ENCODE measurements around the gene EDDM3A. TPM values are rescaled to one million over a fixed set of nuclear protein-coding genes. Genes with fewer than 3 reads are reported as not detected.

The EDDM3A gene
- polyA plus RNA-seq, 1 of the 3 experiments (the other 2 are of a cell fraction): not detected

DNA sequence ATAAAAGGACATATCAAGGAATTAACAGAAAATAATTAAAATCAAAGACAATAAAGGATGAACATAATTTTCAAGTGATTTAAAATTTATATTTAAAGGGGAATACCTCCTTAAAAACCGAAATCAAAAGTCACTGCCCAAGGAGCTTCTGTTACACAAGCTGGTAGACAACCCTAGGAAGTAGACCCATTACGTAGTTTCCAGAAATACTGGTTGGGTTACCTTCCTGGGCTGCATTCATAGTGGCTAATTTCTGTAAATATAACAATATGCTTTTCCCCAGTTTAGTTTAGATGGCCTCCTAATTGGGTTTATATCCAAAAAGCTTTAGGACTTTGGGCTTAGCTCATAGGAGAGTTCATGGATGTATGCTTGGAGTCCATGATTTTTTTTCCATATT, 2.1 kb upstream of the EDDM3A start:
- no peak overlapping the region for H3K4me3 ChIP-seq (ENCODE audit: low read depth in 2 of 2, low read length in 1 of 2)
- POLR2A ChIA-PET: no interaction called here
- H3K4me2 ChIP-seq: no peak overlapping the region
- no peaks in the 10 kb centered on the region for H3K9me3 ChIP-seq
- no peaks in the 10 kb centered on the region for H3K36me3 ChIP-seq (replicated peaks in 1 of 2; ENCODE audit: control insufficient read depth in 1 of 2, insufficient read depth in 2 of 2, low read length in 1 of 2)
- no peaks in the 10 kb centered on the region for H3K9me2 ChIP-seq
- CTCF ChIA-PET: interaction anchor here (1.1 kb wide), 1 partner anchor 12 kb away, joined by 3 read pairs; no protein-coding TSS in a partner anchor
- DNase-seq: no peak
- H3F3A ChIP-seq (replicated peaks; ENCODE audit: insufficient read depth): no peaks in the 10 kb centered on the region
- H3K9ac ChIP-seq: no peak overlapping the region
- TF ChIP-seq FOSL2 (IDR thresholded peaks at IDR 0.05; ENCODE audit: borderline replicate concordance, low read depth) (no peak), SIN3A (IDR thresholded peaks at IDR 0.05; ENCODE audit: borderline replicate concordance, low read depth, low read length) (no peak), RCOR1 (IDR thresholded peaks at IDR 0.05; ENCODE audit: low read length) (no peak), IRF3 (IDR thresholded peaks at IDR 0.05; ENCODE audit: low read depth, low read length) (no peak), TCF12 (IDR thresholded peaks at IDR 0.05) (no peak), MXI1 (IDR thresholded peaks at IDR 0.05; ENCODE audit: low read depth, low read length) (no peak), GATA2 (CRISPR knock-in tag; IDR thresholded peaks at IDR 0.05) (no peak), RXRA (IDR thresholded peaks at IDR 0.05; ENCODE audit: borderline replicate concordance, low read depth) (no peak), GABPA (IDR thresholded peaks at IDR 0.05; ENCODE audit: low read depth) (no peak), CTCF (IDR thresholded peaks at IDR 0.05) (no peak), FOXM1 (IDR thresholded peaks at IDR 0.05; ENCODE audit: low read depth) (no peak), MEF2A (IDR thresholded peaks at IDR 0.05; ENCODE audit: borderline replicate concordance, low read depth) (no peak), ZBTB33 (IDR thresholded peaks at IDR 0.05; ENCODE audit: borderline replicate concordance, low read depth) (no peak), FOXJ3 (CRISPR knock-in tag; IDR thresholded peaks at IDR 0.05) (no peak)
- TF ChIP-seq, protein P1, sequence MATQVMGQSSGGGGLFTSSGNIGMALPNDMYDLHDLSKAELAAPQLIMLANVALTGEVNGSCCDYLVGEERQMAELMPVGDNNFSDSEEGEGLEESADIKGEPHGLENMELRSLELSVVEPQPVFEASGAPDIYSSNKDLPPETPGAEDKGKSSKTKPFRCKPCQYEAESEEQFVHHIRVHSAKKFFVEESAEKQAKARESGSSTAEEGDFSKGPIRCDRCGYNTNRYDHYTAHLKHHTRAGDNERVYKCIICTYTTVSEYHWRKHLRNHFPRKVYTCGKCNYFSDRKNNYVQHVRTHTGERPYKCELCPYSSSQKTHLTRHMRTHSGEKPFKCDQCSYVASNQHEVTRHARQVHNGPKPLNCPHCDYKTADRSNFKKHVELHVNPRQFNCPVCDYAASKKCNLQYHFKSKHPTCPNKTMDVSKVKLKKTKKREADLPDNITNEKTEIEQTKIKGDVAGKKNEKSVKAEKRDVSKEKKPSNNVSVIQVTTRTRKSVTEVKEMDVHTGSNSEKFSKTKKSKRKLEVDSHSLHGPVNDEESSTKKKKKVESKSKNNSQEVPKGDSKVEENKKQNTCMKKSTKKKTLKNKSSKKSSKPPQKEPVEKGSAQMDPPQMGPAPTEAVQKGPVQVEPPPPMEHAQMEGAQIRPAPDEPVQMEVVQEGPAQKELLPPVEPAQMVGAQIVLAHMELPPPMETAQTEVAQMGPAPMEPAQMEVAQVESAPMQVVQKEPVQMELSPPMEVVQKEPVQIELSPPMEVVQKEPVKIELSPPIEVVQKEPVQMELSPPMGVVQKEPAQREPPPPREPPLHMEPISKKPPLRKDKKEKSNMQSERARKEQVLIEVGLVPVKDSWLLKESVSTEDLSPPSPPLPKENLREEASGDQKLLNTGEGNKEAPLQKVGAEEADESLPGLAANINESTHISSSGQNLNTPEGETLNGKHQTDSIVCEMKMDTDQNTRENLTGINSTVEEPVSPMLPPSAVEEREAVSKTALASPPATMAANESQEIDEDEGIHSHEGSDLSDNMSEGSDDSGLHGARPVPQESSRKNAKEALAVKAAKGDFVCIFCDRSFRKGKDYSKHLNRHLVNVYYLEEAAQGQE (IDR thresholded peaks at IDR 0.05; ENCODE audit: low read depth, low read length): no peak
- H3K27ac ChIP-seq (ENCODE audit: low read depth in 2 of 2, low read length in 1 of 2): no peak overlapping the region
- H4K20me1 ChIP-seq (ENCODE audit: insufficient read depth): no peaks in the 10 kb centered on the region
- H3K27me3 ChIP-seq (ENCODE audit: insufficient read depth): no peaks in the 10 kb centered on the region; the same call in 1 of the 2 replicates
- 6% methylated on average over 2 of the region's 2 CpGs for WGBS (ENCODE audit: low lambda C conversion rate)
- no peaks in the 10 kb centered on the region for H3K4me1 ChIP-seq (ENCODE audit: control insufficient read depth in 1 of 2, insufficient read depth in 2 of 2, low read depth in 1 of 2, low read length in 1 of 2)
- H2AFZ ChIP-seq (ENCODE audit: low read depth): no peak overlapping the region
- no peaks in the 10 kb centered on the region for H3K79me2 ChIP-seq (ENCODE audit: insufficient read depth)
